Liver (tissue), 3 donors: ENCODE results near the gene SH2D2A.

ENCODE experiments used
- FOXA2 ChIP-seq: IDR thresholded peaks from 2 replicates; pipeline ENCODE4 v1.6.1; 2016; ENCODE audit warnings: antibody characterized with exemption
- GABPA ChIP-seq, 2 donors: IDR thresholded peaks in 1 of 2; conservative IDR thresholded peaks in 1 of 2; 2 replicates each; pipeline ENCODE4 v1.6.1; 2016; ENCODE audit warnings: antibody characterized with exemption in 2 of 2, mild to moderate bottlenecking in 1 of 2, moderate library complexity in 1 of 2
- RAD21 ChIP-seq, 2 donors: IDR thresholded peaks; 2 replicates each; pipeline ENCODE4 v1.6.1; 2016; ENCODE audit warnings: antibody characterized with exemption in 2 of 2, mild to moderate bottlenecking in 2 of 2
- YY1 ChIP-seq: IDR thresholded peaks from 2 replicates; pipeline ENCODE4 v1.6.1; 2016; ENCODE audit warnings: antibody characterized with exemption, mild to moderate bottlenecking
- TF ChIP-seq, protein P1 (sequence below): fragments of 150-350 bp; IDR thresholded peaks from 2 replicates; pipeline ENCODE4 v1.5.1; 2017; ENCODE audit warnings: improper control_type of control experiment, low read depth, low read length; ENCODE audit not compliant: missing input control
- TF ChIP-seq, protein P2 (sequence below): IDR thresholded peaks from 2 replicates; pipeline ENCODE4 v1.6.1; 2016; ENCODE audit warnings: antibody characterized with exemption
- donor health status: healthy.
- donor health status: healthy.

- TF ChIP-seq, protein P1, sequence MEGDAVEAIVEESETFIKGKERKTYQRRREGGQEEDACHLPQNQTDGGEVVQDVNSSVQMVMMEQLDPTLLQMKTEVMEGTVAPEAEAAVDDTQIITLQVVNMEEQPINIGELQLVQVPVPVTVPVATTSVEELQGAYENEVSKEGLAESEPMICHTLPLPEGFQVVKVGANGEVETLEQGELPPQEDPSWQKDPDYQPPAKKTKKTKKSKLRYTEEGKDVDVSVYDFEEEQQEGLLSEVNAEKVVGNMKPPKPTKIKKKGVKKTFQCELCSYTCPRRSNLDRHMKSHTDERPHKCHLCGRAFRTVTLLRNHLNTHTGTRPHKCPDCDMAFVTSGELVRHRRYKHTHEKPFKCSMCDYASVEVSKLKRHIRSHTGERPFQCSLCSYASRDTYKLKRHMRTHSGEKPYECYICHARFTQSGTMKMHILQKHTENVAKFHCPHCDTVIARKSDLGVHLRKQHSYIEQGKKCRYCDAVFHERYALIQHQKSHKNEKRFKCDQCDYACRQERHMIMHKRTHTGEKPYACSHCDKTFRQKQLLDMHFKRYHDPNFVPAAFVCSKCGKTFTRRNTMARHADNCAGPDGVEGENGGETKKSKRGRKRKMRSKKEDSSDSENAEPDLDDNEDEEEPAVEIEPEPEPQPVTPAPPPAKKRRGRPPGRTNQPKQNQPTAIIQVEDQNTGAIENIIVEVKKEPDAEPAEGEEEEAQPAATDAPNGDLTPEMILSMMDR = no peak
- TF ChIP-seq RAD21 (IDR thresholded peaks at IDR 0.05) (no peak), YY1 (no peak), FOXA2 (no peak), GABPA (IDR thresholded peaks at IDR 0.05 in 1 of 2, conservative IDR thresholded peaks at IDR 0.05 in 1 of 2) (no peak)
- TF ChIP-seq, protein P2, sequence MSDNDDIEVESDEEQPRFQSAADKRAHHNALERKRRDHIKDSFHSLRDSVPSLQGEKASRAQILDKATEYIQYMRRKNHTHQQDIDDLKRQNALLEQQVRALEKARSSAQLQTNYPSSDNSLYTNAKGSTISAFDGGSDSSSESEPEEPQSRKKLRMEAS = no peak
Measured at GRCh38 chr1:156809711-156810366, 6.8 kb downstream of the SH2D2A start.
